ENCODE results near the gene HIP1. TPM values are rescaled to one million over a fixed set of nuclear protein-coding genes. Genes with fewer than 3 reads are reported as not detected.
"Not testable (repeated sequence)": the region's sequence is repeated elsewhere in the genome, so short reads cannot be mapped to it uniquely, and the experiment has no call there.

Gene HIP1
- total RNA-seq, 1 donor from 2014 or later, result 22.0 TPM

DNA sequence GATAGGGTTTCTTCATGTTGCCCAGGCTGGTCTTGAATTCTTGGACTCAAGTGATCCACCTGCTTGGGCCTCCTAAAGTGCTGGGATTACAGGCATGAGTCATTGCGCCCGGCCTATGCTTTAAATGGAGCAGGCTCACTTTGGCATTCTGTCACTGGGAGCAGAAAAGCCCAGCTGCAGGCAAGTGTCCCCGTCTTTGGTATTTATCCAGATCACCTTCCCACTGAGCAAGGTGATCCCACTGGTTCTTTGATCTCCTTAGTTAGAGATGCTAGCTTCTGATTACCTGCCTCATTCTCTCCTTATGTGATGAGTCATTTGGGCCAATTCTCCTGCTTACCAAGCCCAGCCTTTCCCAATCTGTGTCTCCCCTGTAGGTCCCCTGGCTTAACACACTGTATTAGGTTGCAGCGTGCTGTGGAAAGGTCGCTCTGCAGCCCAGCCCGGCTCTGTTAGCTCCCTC, 207.4 kb downstream of the HIP1 start:
- DNase-seq (ENCODE audit: low read depth), result peak; percentile 4

DNA sequence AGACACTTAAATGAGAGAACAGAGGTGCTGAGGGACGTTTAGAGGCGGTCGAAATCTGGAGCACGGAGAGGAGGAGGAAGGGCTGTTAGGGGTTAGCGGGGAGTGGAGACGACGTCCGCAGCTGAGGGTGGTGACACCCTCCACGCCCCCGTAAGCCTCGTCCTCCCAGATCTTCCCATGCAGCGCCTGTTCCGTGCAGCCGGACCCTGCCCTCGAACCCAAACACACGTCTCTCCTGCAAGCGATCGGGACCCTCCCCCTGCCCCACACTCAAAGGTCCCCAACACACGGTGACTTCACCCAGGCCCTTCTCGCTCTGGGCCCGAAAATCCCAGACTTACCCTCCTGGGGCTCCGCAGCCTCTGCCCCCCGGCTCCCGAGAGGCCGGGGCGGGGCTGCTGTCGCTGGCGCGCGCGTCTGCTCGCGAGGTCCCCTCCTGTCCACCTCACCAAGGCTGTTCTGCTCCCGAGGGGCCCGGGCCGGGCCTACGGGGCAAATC, 211.5 kb downstream of the HIP1 start:
- DNase-seq (ENCODE audit: low read depth), result not testable (repeated sequence)

DNA sequence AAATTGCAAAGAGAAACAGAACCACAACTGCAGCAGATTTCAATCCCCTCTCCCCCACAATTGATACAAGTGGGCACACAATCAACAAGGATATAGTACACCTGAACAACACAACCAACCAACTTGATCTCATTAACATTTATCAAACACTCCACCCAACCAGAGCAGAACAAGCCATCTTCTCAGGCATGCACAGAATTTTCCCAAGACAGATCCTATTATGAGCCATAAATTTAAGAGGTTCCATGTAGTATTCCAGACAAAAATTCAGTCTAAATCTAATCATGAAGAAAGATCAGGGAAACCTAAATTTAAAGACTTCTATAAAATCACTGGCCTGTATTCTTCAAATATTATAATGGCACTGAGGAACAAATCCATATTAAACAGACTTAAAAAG, 217.0 kb downstream of the HIP1 start:
- DNase-seq (ENCODE audit: low read depth), result not testable (repeated sequence)

DNA sequence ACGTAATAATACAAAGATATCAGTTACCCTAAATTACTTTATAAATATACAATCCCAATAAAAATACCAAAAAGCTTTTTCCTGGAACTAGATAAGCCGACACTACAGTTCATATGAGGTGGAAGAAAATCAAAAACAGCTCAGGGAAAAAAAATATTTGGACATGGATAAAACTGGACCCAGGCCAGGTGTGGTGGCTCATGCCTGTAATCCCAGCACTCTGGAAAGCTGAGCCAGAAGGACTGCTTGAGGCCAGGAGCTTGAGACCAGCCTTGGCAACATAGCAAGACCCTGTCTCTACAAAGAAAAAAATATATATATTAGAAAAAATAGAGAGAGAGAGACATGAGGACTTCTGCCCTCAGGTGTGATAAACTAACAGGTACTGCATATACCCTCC, 219.9 kb downstream of the HIP1 start:
- DNase-seq (ENCODE audit: low read depth), result not testable (repeated sequence)

DNA sequence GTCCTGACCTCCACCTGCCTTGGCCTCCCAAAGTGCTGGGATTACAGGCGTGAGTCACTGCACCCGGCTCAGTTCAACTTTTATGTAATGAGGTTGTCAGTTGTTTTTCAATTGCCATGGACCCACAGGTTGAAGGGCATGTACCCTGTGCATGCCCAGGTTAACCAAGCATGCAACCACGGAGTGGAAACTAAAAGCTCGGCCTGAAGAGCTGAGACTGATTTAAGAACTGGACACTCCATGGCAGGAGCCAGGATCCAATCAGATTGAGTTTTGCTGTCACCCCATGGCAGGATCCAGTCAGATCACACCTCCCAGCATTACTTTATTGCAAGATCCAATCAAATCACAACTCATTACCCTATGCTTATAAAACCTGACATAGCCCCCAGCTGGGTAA, 229.7 kb downstream of the HIP1 start:
- not testable (repeated sequence) for DNase-seq (ENCODE audit: low read depth)

DNA sequence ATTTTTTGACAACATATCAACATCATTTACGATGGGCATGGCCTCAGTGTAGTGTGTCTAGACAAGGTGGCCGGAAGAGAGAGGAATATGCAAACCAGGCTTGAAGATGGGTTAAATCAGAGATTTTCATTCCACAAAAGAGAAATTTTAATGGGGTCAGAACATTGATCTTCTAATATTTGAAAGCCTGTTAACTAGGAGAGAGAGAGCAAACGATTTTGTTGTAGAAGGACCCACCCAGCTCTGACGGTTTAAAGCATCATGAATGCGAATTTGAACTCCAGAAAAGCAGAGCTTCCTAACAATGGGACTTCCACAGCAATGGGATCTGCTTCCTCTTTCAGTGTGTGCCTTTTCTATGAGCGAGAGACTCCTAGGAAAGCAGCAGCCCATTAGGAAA, 246.7 kb downstream of the HIP1 start, which contains the start of gene SPDYE5:
Gene SPDYE5 (plus strand): TSS at position 301 of the 400 bp plus-strand sequence. CDS start 1,728 bp downstream, outside the sequence.
- not testable (repeated sequence) for DNase-seq (ENCODE audit: low read depth)

DNA sequence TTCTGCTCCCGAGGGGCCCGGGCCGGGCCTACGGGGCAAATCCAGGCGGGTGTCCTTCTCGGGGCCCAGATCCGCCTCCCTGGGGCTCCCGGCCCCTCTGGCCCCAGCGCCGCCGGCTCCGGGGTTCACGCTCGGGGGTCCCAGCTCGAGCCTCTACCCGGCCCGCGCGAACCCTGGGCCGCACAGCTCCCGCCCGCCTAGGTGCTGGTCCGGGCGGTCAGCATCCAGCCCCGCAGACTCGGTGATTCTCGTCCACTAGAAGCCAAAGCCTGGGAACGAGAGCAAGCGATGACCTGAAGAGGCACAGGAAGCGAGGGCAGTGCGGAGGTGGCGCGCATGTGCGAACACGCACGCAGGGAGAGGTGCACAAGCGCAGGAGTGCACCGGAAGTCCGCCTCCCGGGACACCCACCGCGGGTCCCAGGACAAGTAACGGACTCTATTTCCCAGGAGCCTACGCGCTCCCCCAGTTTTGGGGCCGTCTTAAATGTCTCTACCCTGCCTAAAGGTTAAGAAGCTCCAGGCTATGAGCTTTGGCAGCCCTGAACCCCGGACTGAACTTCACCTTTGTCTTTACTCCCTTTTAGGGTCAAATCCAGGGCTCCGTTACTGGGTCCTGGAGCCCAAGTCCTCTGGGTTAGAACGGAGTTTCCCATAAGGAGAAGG, 252.6 kb downstream of the HIP1 start, which contains the start of gene POM121C:
Gene POM121C (minus strand): TSS at position 321 of the 665 bp plus-strand sequence. CDS start 44,803 bp downstream, outside the sequence.
- DNase-seq (ENCODE audit: low read depth), result peak; percentile 86

DNA sequence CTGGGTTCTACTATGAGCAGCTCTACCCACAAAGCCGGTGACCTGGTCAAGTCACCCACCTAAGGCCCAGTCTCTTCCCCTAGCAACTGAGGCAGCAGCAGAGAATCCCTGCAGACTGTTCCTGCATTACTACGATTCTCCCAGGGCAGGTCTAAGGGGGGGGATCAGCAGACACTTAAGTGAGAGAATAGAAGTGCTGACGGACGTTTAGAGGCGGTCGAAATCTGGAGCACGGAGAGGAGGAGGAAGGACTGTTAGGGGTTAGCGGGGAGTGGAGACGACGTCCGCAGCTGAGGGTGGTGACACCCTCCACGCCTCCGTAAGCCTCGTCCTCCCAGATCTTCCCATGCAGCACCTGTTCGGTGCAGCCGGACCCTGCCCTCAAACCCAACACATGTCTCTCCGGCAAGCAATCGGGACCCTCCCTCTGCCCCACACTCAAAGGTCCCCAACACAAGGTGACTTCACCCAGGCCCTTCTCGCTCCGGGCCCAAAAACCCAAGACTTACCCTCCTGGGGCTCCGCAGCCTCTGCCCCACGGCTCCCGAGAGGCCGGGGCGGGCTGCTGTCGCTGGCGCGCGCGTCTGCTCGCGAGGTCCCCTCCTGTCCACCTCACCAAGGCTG, 253.3 kb downstream of the HIP1 start:
- not testable (repeated sequence) for DNase-seq (ENCODE audit: low read depth)

Other genes starting within 250 kb of the HIP1 start
- 0.10 and 0.35 TPM in 2 replicates for gene SPDYE5, start 246.6 kb downstream of the HIP1 start, total RNA-seq
- not detected in 2 replicates for gene CCL26, start 33.3 kb upstream of the HIP1 start, total RNA-seq
- gene CCL24, start 74.9 kb upstream of the HIP1 start, total RNA-seq, result not detected in 2 replicates
- 16.0 and 31.3 TPM in 2 replicates for gene RHBDD2, start 140.1 kb upstream of the HIP1 start, total RNA-seq
- 54.0 and 82.1 TPM in 2 replicates for gene POR, start 176.2 kb upstream of the HIP1 start, total RNA-seq

All from renal cortical epithelial cell (primary cell).